ENCODE measurements around the gene ACE. TPM values are rescaled to one million over a fixed set of nuclear protein-coding genes. Genes with fewer than 3 reads are reported as not detected.

The ACE gene
- total and polyA plus RNA-seq, 4 donors = 1.1 to 6.9 (median 2.4) TPM

GRCh38 chr17:63540590-63540989 is 63.7 kb downstream of the ACE start:
- Histone ChIP-seq H3K4me3 (ENCODE audit: low read depth in 1 of 3, low read length in 3 of 3) (no peak overlapping the region), H3K4me1 (ENCODE audit: control insufficient read depth in 4 of 4, insufficient read depth in 4 of 4, low read length in 3 of 4) (peaks cover 0 to 7% (median 2%) of the 10 kb centered on the region in 4 donors), H3K9me3 (ENCODE audit: control insufficient read depth in 4 of 4, low read length in 3 of 4) (no peaks in the 10 kb centered on the region), H3K27me3 (ENCODE audit: control insufficient read depth in 4 of 4, insufficient read depth in 4 of 4, low read length in 3 of 4) (peaks cover 0 to 10% (median 4%) of the 10 kb centered on the region in 4 donors), H3K27ac (ENCODE audit: low read depth in 1 of 2, low read length in 2 of 2) (no peak overlapping the region), H3K9ac (ENCODE audit: low read depth in 1 of 2, low read length in 2 of 2) (no peak overlapping the region), H3K36me3 (ENCODE audit: control insufficient read depth in 4 of 4, insufficient read depth in 3 of 4, low read depth in 1 of 4, low read length in 3 of 4) (no peaks in the 10 kb centered on the region)
- no peak for DNase-seq (ENCODE audit: low spot score)
- WGBS = 78% methylated on average over 4 of the region's 4 CpGs
- TF ChIP-seq JUND (IDR thresholded peaks at IDR 0.05) (no peak), ATF3 (IDR thresholded peaks at IDR 0.05) (no peak), YY1 (IDR thresholded peaks at IDR 0.05) (no peak), NR2F2 (IDR thresholded peaks at IDR 0.05) (no peak), RXRA (IDR thresholded peaks at IDR 0.05) (no peak), HNF4G (IDR thresholded peaks at IDR 0.05) (no peak), FOXA1 (IDR thresholded peaks at IDR 0.05) (no peak), RAD21 (IDR thresholded peaks at IDR 0.05) (no peak), EGR1 (IDR thresholded peaks at IDR 0.05; ENCODE audit: low read depth in 2 of 2) (no peak), CTCF (IDR thresholded peaks at IDR 0.05; ENCODE audit: low read depth, low read length, missing input control) (no peak), MAX (IDR thresholded peaks at IDR 0.05) (no peak), TAF1 (conservative IDR thresholded peaks at IDR 0.05) (no peak), HNF4A (conservative IDR thresholded peaks at IDR 0.05) (no peak)

GRCh38 chr17:63542218-63542545 is 65.3 kb downstream of the ACE start:
- 97% methylated on average over 9 of the region's 9 CpGs for WGBS
- H3K27me3 ChIP-seq (ENCODE audit: control insufficient read depth in 4 of 4, insufficient read depth in 4 of 4, low read length in 3 of 4) = peaks cover 0 to 10% (median 4%) of the 10 kb centered on the region in 4 donors
- no peaks in the 10 kb centered on the region for H3K36me3 ChIP-seq (ENCODE audit: control insufficient read depth in 4 of 4, insufficient read depth in 3 of 4, low read depth in 1 of 4, low read length in 3 of 4)
- H3K27ac ChIP-seq (ENCODE audit: low read depth in 1 of 2, low read length in 2 of 2) = no peak overlapping the region
- no peaks in the 10 kb centered on the region for H3K9me3 ChIP-seq (ENCODE audit: control insufficient read depth in 4 of 4, low read length in 3 of 4)
- no peak for DNase-seq (ENCODE audit: low spot score)
- no peak for TF ChIP-seq TAF1 (conservative IDR thresholded peaks at IDR 0.05)
- no peak for TF ChIP-seq ZBTB33 (IDR thresholded peaks at IDR 0.05)
- TF ChIP-seq GABPA (IDR thresholded peaks at IDR 0.05 in 1 of 2, conservative IDR thresholded peaks at IDR 0.05 in 1 of 2) = no peak
- no peak for TF ChIP-seq JUND (IDR thresholded peaks at IDR 0.05)
- no peak for TF ChIP-seq HNF4A (conservative IDR thresholded peaks at IDR 0.05)
- TF ChIP-seq EGR1 (IDR thresholded peaks at IDR 0.05; ENCODE audit: low read depth in 2 of 2) = no peak
- TF ChIP-seq NR2F2 (IDR thresholded peaks at IDR 0.05) = no peak
- TF ChIP-seq FOXA1 (IDR thresholded peaks at IDR 0.05) = no peak
- no peak for TF ChIP-seq RAD21 (IDR thresholded peaks at IDR 0.05)
- no peak for TF ChIP-seq YY1 (IDR thresholded peaks at IDR 0.05)
- TF ChIP-seq ATF3 (IDR thresholded peaks at IDR 0.05) = no peak
- TF ChIP-seq SP1 (IDR thresholded peaks at IDR 0.05) = no peak
- TF ChIP-seq MAX (IDR thresholded peaks at IDR 0.05) = no peak
- no peak for TF ChIP-seq RXRA (IDR thresholded peaks at IDR 0.05)
- no peak for TF ChIP-seq HNF4G (IDR thresholded peaks at IDR 0.05)
- no peak for TF ChIP-seq REST (IDR thresholded peaks at IDR 0.05)
- TF ChIP-seq FOXA2 (IDR thresholded peaks at IDR 0.05) = no peak
- TF ChIP-seq CTCF (IDR thresholded peaks at IDR 0.05; ENCODE audit: low read depth, low read length, missing input control) = no peak
- H3K4me3 ChIP-seq (ENCODE audit: low read depth in 1 of 3, low read length in 3 of 3) = no peak overlapping the region
- H3K4me1 ChIP-seq (ENCODE audit: control insufficient read depth in 4 of 4, insufficient read depth in 4 of 4, low read length in 3 of 4) = peaks cover 0 to 7% (median 2%) of the 10 kb centered on the region in 4 donors
- no peak overlapping the region for H3K9ac ChIP-seq (ENCODE audit: low read depth in 1 of 2, low read length in 2 of 2)
